PC-3 (cell line): ENCODE measurements around the gene PXMP4. TPM values are rescaled to one million over a fixed set of nuclear protein-coding genes. Genes with fewer than 3 reads are reported as not detected.

Experiments used
- ATAC-seq: fragments of 200-7000 bp; cut with Tn5 transposase; 2 replicates; pipeline ENCODE4 v1.9.1; 2020; ENCODE audit warnings: mild to moderate bottlenecking, moderate library complexity
- BruUV-seq: library from RNA; stranded (reverse); fragments of 400-500 nt; replicated peaks from 2 replicates; lab custom pipeline; 2021; lab: Mats Ljungman, UMichigan
- CTCF ChIA-PET: fragments of 300-600 bp; sonication (Branson Sonifier 250); formaldehyde crosslinking; loops from one replicate; lab custom pipeline; 2022; ENCODE audit warnings: antibody characterized with exemption; lab: Charles Lee
- POLR2A ChIA-PET: fragments of 300-600 bp; sonication (Branson Sonifier 250); formaldehyde crosslinking; loops from one replicate; lab custom pipeline; 2022; ENCODE audit warnings: antibody characterized with exemption; ENCODE audit not compliant: unreplicated experiment; lab: Charles Lee
- DNase-seq: peaks from one replicate; pipeline ENCODE4 v3.0.0-alpha.2; 2015
- H2AFZ ChIP-seq: fragments of 300-600 bp; sonication (generic); 2 replicates; pipeline ENCODE4 v1.6.0; 2016; ENCODE audit warnings: antibody characterized with exemption, low read length
- H3F3A ChIP-seq: fragments of 300-600 bp; sonication (generic); one replicate; pipeline ENCODE4 v1.6.0; 2017; ENCODE audit warnings: antibody characterized with exemption, low read length, control low read depth, mild to moderate bottlenecking; ENCODE audit not compliant: unreplicated experiment
- H3K27ac ChIP-seq: fragments of 300-600 bp; sonication (generic); 2 replicates; pipeline ENCODE4 v1.5.1; 2016; ENCODE audit warnings: mild to moderate bottlenecking, low read length
- H3K27me3 ChIP-seq: fragments of 300-600 bp; sonication (generic); 2 replicates; pipeline ENCODE4 v1.6.1; 2016; ENCODE audit warnings: low read length, mixed read lengths
- H3K36me3 ChIP-seq: fragments of 300-600 bp; sonication (generic); 2 replicates; pipeline ENCODE4 v1.6.1; 2016; ENCODE audit warnings: low read depth, mixed run types, low read length, mixed read lengths
- H3K4me1 ChIP-seq: fragments of 300-600 bp; sonication (generic); 2 replicates; pipeline ENCODE4 v1.5.1; 2016; ENCODE audit warnings: low read length; ENCODE audit not compliant: insufficient read depth
- H3K4me2 ChIP-seq: fragments of 300-600 bp; sonication (generic); 2 replicates; pipeline ENCODE4 v1.6.0; 2016; ENCODE audit warnings: low read length
- H3K4me3 ChIP-seq: fragments of 300-600 bp; sonication (generic); 2 replicates; pipeline ENCODE4 v1.5.1; 2016; ENCODE audit warnings: mild to moderate bottlenecking, low read length, mixed read lengths
- H3K79me2 ChIP-seq: fragments of 300-600 bp; sonication (generic); 2 replicates; pipeline ENCODE4 v1.6.1; 2017; ENCODE audit warnings: low read length, mixed read lengths
- H3K9ac ChIP-seq: fragments of 300-600 bp; sonication (generic); 2 replicates; pipeline ENCODE4 v1.6.0; 2016; ENCODE audit warnings: mild to moderate bottlenecking, low read length
- H3K9me2 ChIP-seq: fragments of 300-600 bp; sonication (generic); replicated peaks from 2 replicates; pipeline ENCODE4 v1.6.1; 2016; ENCODE audit warnings: mixed run types, low read length, mixed read lengths
- H3K9me3 ChIP-seq: fragments of 300-600 bp; sonication (generic); 2 replicates; pipeline ENCODE4 v1.6.1; 2016; ENCODE audit warnings: low read length, mixed read lengths
- H4K20me1 ChIP-seq: fragments of 300-600 bp; sonication (generic); 2 replicates; pipeline ENCODE4 v1.6.1; 2016; ENCODE audit warnings: low read length, mixed read lengths
- EZH2 ChIP-seq: fragments of 300-600 bp; sonication (generic); IDR thresholded peaks from one replicate; pipeline ENCODE4 v1.6.1; 2017; ENCODE audit warnings: antibody characterized with exemption, mild to moderate bottlenecking, low read length; ENCODE audit not compliant: unreplicated experiment
- EZH2phosphoT487 ChIP-seq: fragments of 300-600 bp; sonication (generic); IDR thresholded peaks from 2 replicates; pipeline ENCODE4 v1.6.1; 2018; ENCODE audit warnings: mild to moderate bottlenecking, antibody characterized with exemption, low read length, borderline replicate concordance
- intact Hi-C: fragments of 100-400 bp; cut with micrococcal nuclease; formaldehyde crosslinking; loops from 2 replicates; pipeline ENCODE4 v1.9.0; 2023
- total RNA-seq: library from RNA; depleted of rRNA; stranded (reverse); fragments of >200 nt; gene quantifications from 2 replicates; pipeline ENCODE4 v1.2.3, GENCODE V29; 2014
- TF ChIP-seq, protein P1 (sequence below): fragments of 300-600 bp; sonication (generic); conservative IDR thresholded peaks from 2 replicates; pipeline ENCODE4 v1.5.1; 2017; ENCODE audit warnings: antibody characterized with exemption, low read depth, mild to moderate bottlenecking, low read length

The PXMP4 gene
- total RNA-seq, 1 experiment from 2014 or later = not detected

GRCh38 chr20:33729101-33729500 lies 9.0 kb upstream of the PXMP4 start:
- ChIA-PET CTCF (no interaction called here), POLR2A (no interaction called here)
- Histone ChIP-seq H3K9ac (no peak overlapping the region), H3K4me1 (peaks cover 13% of the 10 kb centered on the region), H3K4me3 (no peak overlapping the region), H3K27me3 (no peaks in the 10 kb centered on the region), H3K36me3 (no peaks in the 10 kb centered on the region), H3F3A (no peaks in the 10 kb centered on the region), H3K79me2 (no peaks in the 10 kb centered on the region), H2AFZ (no peak overlapping the region), H3K27ac (no peak overlapping the region), H3K9me2 (no peaks in the 10 kb centered on the region), H3K4me2 (no peak overlapping the region), H3K9me3 (no peaks in the 10 kb centered on the region), H4K20me1 (no peaks in the 10 kb centered on the region)
- intact Hi-C loops = no loop called here
- no TSS peak for BruUV-seq
- ATAC-seq (no peak), DNase-seq (no peak)
- no peak for TF ChIP-seq EZH2
- TF ChIP-seq, protein P1, sequence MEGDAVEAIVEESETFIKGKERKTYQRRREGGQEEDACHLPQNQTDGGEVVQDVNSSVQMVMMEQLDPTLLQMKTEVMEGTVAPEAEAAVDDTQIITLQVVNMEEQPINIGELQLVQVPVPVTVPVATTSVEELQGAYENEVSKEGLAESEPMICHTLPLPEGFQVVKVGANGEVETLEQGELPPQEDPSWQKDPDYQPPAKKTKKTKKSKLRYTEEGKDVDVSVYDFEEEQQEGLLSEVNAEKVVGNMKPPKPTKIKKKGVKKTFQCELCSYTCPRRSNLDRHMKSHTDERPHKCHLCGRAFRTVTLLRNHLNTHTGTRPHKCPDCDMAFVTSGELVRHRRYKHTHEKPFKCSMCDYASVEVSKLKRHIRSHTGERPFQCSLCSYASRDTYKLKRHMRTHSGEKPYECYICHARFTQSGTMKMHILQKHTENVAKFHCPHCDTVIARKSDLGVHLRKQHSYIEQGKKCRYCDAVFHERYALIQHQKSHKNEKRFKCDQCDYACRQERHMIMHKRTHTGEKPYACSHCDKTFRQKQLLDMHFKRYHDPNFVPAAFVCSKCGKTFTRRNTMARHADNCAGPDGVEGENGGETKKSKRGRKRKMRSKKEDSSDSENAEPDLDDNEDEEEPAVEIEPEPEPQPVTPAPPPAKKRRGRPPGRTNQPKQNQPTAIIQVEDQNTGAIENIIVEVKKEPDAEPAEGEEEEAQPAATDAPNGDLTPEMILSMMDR = no peak

GRCh38 chr20:33728463-33728862 lies 8.4 kb upstream of the PXMP4 start:
- intact Hi-C loops = no loop called here
- no peak for DNase-seq
- CTCF ChIA-PET = no interaction called here
- Histone ChIP-seq H3K9me3 (no peaks in the 10 kb centered on the region), H3K79me2 (no peaks in the 10 kb centered on the region), H3K27ac (no peak overlapping the region), H3K4me2 (no peak overlapping the region), H3K27me3 (no peaks in the 10 kb centered on the region), H3K9me2 (no peaks in the 10 kb centered on the region), H3F3A (no peaks in the 10 kb centered on the region), H3K36me3 (no peaks in the 10 kb centered on the region), H3K4me1 (peaks cover 7% of the 10 kb centered on the region), H2AFZ (no peak overlapping the region), H3K9ac (no peak overlapping the region), H3K4me3 (no peak overlapping the region), H4K20me1 (no peaks in the 10 kb centered on the region)
- POLR2A ChIA-PET = interaction anchor here (0.6 kb wide), 1 partner anchor 62 kb away, joined by 5 read pairs; the partner anchor contains the start of gene ACTL10
- TF ChIP-seq EZH2phosphoT487 (no peak), EZH2 (no peak)
- TF ChIP-seq, protein P1 = no peak
- BruUV-seq = no TSS peak
- no peak for ATAC-seq

- Histone ChIP-seq H3K27me3 (no peaks in the 10 kb centered on the region), H4K20me1 (no peaks in the 10 kb centered on the region), H3K9ac (no peak overlapping the region), H3K79me2 (no peaks in the 10 kb centered on the region), H3K4me2 (no peak overlapping the region), H3K9me2 (no peaks in the 10 kb centered on the region), H3F3A (no peaks in the 10 kb centered on the region), H2AFZ (no peak overlapping the region), H3K27ac (no peak overlapping the region), H3K4me1 (peaks cover 2% of the 10 kb centered on the region; the same call in 1 of the 2 replicates), H3K36me3 (no peaks in the 10 kb centered on the region), H3K4me3 (no peak overlapping the region), H3K9me3 (no peaks in the 10 kb centered on the region)
- ChIA-PET POLR2A (interaction anchor here (0.6 kb wide), 1 partner anchor 61 kb away, joined by 5 read pairs; the partner anchor contains the start of gene ACTL10), CTCF (no interaction called here)
- DNase-seq = no peak
- no peak for TF ChIP-seq EZH2
- no peak for TF ChIP-seq EZH2phosphoT487
- TF ChIP-seq, protein P1 = no peak
- intact Hi-C loops = no loop called here
- no peak for ATAC-seq
- BruUV-seq = no TSS peak
Observed at GRCh38 chr20:33727806-33728205, 7.7 kb upstream of the PXMP4 start.
